AG09309 (cell line): Measurements from ENCODE around the gene PITPNC1.
A peak's percentile ranks its signal among the peaks of the same experiment; 100 is the strongest.

Experiments used
- DNase-seq: peaks from one replicate; pipeline ENCODE4 v3.0.0-alpha.2; 2010; ENCODE audit warnings: low read depth
- H3K4me3 ChIP-seq: 2 replicates; pipeline ENCODE4 v1.5.1; 2011; ENCODE audit warnings: mild to moderate bottlenecking, low read depth, low read length, moderate library complexity; ENCODE audit not compliant: control insufficient read depth
- TF ChIP-seq, protein P1 (sequence below): IDR thresholded peaks from 2 replicates; pipeline ENCODE4 v1.5.1; 2011; ENCODE audit warnings: mild to moderate bottlenecking, low read depth, low read length, inconsistent platforms; ENCODE audit not compliant: insufficient read depth, control insufficient read depth; ENCODE audit errors: missing control alignments

PITPNC1 gene

DNA sequence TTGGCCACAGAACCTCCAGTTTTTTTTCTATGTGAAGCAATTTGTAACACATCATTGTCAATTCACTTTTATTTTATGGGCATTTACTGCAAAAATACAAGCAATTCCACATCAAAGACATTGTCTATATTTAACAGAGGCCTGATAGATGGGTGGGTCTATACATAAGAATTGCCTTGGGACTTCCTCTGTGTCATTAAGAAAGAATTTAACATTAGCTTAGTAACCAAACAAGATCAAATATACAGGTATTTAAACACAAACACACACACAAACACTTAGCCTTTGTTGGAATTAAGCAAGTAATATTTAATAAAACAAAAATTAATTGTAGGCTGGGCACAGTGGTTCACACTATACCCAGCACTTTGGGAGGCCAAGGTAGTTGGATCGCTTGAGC, 4.3 kb upstream of the PITPNC1 start:
- TF ChIP-seq, protein P1, sequence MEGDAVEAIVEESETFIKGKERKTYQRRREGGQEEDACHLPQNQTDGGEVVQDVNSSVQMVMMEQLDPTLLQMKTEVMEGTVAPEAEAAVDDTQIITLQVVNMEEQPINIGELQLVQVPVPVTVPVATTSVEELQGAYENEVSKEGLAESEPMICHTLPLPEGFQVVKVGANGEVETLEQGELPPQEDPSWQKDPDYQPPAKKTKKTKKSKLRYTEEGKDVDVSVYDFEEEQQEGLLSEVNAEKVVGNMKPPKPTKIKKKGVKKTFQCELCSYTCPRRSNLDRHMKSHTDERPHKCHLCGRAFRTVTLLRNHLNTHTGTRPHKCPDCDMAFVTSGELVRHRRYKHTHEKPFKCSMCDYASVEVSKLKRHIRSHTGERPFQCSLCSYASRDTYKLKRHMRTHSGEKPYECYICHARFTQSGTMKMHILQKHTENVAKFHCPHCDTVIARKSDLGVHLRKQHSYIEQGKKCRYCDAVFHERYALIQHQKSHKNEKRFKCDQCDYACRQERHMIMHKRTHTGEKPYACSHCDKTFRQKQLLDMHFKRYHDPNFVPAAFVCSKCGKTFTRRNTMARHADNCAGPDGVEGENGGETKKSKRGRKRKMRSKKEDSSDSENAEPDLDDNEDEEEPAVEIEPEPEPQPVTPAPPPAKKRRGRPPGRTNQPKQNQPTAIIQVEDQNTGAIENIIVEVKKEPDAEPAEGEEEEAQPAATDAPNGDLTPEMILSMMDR, result no peak
- H3K4me3 ChIP-seq, result no peak overlapping the region
- DNase-seq, result no peak

GRCh38 chr17:67374329-67375053, 2.6 kb upstream of the PITPNC1 start:
- TF ChIP-seq, protein P1, result peak; percentile 85
- no peak for DNase-seq
- no peak overlapping the region for H3K4me3 ChIP-seq

DNA sequence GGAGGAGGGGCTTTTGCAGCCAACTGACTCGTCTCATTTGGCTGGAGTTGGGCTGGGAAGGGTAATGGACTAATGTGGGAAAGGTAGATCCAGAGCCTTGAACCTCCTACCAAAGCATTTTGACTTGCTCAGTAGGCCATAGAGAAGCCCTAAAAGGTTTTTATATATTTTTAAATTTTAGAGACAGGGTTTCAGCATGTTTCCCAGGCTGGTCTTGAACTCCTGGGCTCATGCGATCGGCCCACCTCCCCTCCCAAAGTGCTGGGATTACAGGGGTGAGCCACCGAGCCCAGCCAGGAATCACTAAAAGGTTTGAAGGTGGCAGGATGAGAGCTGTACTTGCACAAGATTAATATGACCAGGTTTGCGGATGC, 2.0 kb upstream of the PITPNC1 start:
- no peak for DNase-seq
- H3K4me3 ChIP-seq, result no peak overlapping the region
- TF ChIP-seq, protein P1, result no peak

- no peak overlapping the region for H3K4me3 ChIP-seq
- no peak for DNase-seq
- TF ChIP-seq, protein P1, result no peak
Measured at GRCh38 chr17:67375716-67376115, 1.4 kb upstream of the PITPNC1 start.

GRCh38 chr17:67376415-67376736, 705 bp upstream of the PITPNC1 start:
- no peak for DNase-seq
- peak overlapping the region; percentile 86 for H3K4me3 ChIP-seq
- TF ChIP-seq, protein P1, result no peak

GRCh38 chr17:67377488-67378453, 690 bp downstream of the PITPNC1 start:
- DNase-seq, result no peak
- TF ChIP-seq, protein P1, result peak; percentile 24
- H3K4me3 ChIP-seq, result peak overlapping the region; percentile 86
